K562 (cell line): ENCODE results near the gene ZNF787. TPM values are rescaled to one million over a fixed set of nuclear protein-coding genes. Genes with fewer than 3 reads are reported as not detected.
A peak's percentile ranks its signal among the peaks of the same experiment; 100 is the strongest.

Experiments used
- FUS ChIP-seq: fragments of 200-400 bp; formaldehyde crosslinking; optimal IDR thresholded peaks from 2 replicates; pipeline ENCODE3; 2017; ENCODE audit warnings: low read depth, low read length
- PYGO2 ChIP-seq: fragments of 450-650 bp; IDR thresholded peaks from 2 replicates; pipeline ENCODE4 v1.6.1; 2016; ENCODE audit warnings: mild to moderate bottlenecking, missing genetic modification characterization, moderate library complexity, missing compliant biosample characterization
- RAD21 ChIP-seq, 2 experiments: fragments of 250-450 bp in 1 of 2; fragments of 450-650 bp in 1 of 2; sonication (Bioruptor Pico) in 1 of 2; formaldehyde crosslinking in 1 of 2; IDR thresholded peaks in 1 of 2; conservative IDR thresholded peaks in 1 of 2; 2 replicates each; pipeline versions ENCODE4 v1.4.0 to v1.8.0; 2020 to 2022; ENCODE audit warnings: mild to moderate bottlenecking in 2 of 2, moderate library complexity in 1 of 2
- ZNF407 ChIP-seq: fragments of 450-650 bp; IDR thresholded peaks from 2 replicates; pipeline ENCODE4 v1.6.1; 2016; ENCODE audit warnings: low read depth
- polyA plus RNA-seq, 8 experiments: library from polyadenylated mRNA; depleted of rRNA in 4 of 8; stranded (reverse) in 5 of 8; unstranded in 3 of 8; fragments of >200 nt; fragmentation: Nextera tagmentation in 2 of 8; fragmentation: Illumina TruSeq in 1 of 8; extraction: Ambion mirVana in 2 of 8; extraction: Trizol in 1 of 8; gene quantifications; 2 replicates each; pipeline versions ENCODE4 v1.2.1 to v1.2.3, GENCODE V29; 2011 to 2014; ENCODE audit warnings: inconsistent platforms in 1 of 8, missing spikeins in 1 of 8
- total RNA-seq, 7 experiments: library from RNA; depleted of rRNA in 6 of 7; stranded (reverse); fragments of >200 nt in 6 of 7; fragmentation: Illumina TruSeq in 2 of 7; extraction: Trizol in 2 of 7; gene quantifications; 2 replicates each; pipeline versions ENCODE4 v1.2.1 to v1.2.3, GENCODE V29; 2011 to 2021; ENCODE audit warnings: low replicate concordance in 1 of 7

The ZNF787 gene
- total and polyA plus RNA-seq, 9 of the 15 experiments (the other 6 are each of a cell fraction or from before 2014, with no cell fraction given) = 0.45 to 77.6 (median 7.3) TPM

GRCh38 chr19:56071151-56071550 is 49.9 kb downstream of the ZNF787 start (continued):
- TF ChIP-seq ZNF407 (no peak), RAD21 (CRISPR knock-in tag; conservative IDR thresholded peaks at IDR 0.05 in 1 of 2, IDR thresholded peaks at IDR 0.05 in 1 of 2) (peak in 1 of 2 experiments; percentile 45; a peak in 2 of 4 replicates), PYGO2 (tag) (no peak), FUS (no peak)
